Hypothalamus (tissue), 51 donors: Measurements from ENCODE around the gene ZMPSTE24.
A peak's percentile ranks its signal among the peaks of the same experiment; 100 is the strongest.

Source experiments
- DNase-seq, 51 donors: peaks; one replicate each; lab custom pipeline; 2025; lab: John Stamatoyannopoulos, UW

Gene ZMPSTE24

GRCh38 chr1:40302475-40302874, 44.4 kb downstream of the ZMPSTE24 start:
- DNase-seq, result no peak

- DNase-seq, result no peak
Measured at GRCh38 chr1:40303051-40303771, 45.2 kb downstream of the ZMPSTE24 start.

- DNase-seq, result no peak
Measured at GRCh38 chr1:40303790-40304189, 45.8 kb downstream of the ZMPSTE24 start.

- DNase-seq, result no peak
Measured at GRCh38 chr1:40305451-40305850, 47.4 kb downstream of the ZMPSTE24 start.

GRCh38 chr1:40305871-40306270, 47.8 kb downstream of the ZMPSTE24 start:
- DNase-seq, result no peak

- DNase-seq, result no peak
Measured at GRCh38 chr1:40306296-40306695, 48.3 kb downstream of the ZMPSTE24 start.

- no peak for DNase-seq
Measured at GRCh38 chr1:40307186-40307585, 49.1 kb downstream of the ZMPSTE24 start.

- DNase-seq, result peak in 38 of 51 donors; percentile 6 to 82 (median 56)
Measured at GRCh38 chr1:40308036-40308727, 50.1 kb downstream of the ZMPSTE24 start.

- DNase-seq, result peak in 27 of 51 donors; percentile 9 to 67 (median 30)
Measured at GRCh38 chr1:40309374-40310128, 51.5 kb downstream of the ZMPSTE24 start.

GRCh38 chr1:40310129-40310461, 52.1 kb downstream of the ZMPSTE24 start:
- DNase-seq, result no peak

GRCh38 chr1:40310983-40311642, 53.1 kb downstream of the ZMPSTE24 start:
- no peak for DNase-seq

- no peak for DNase-seq
Measured at GRCh38 chr1:40311692-40312091, 53.7 kb downstream of the ZMPSTE24 start.

- peak in 10 of 51 donors; percentile 13 to 29 (median 21) for DNase-seq
Measured at GRCh38 chr1:40312238-40313205, 54.5 kb downstream of the ZMPSTE24 start.

GRCh38 chr1:40313329-40313957, 55.4 kb downstream of the ZMPSTE24 start:
- DNase-seq, result peak in 1 of 51 donors; percentile 7

- DNase-seq, result no peak
Measured at GRCh38 chr1:40313958-40314720, 56.1 kb downstream of the ZMPSTE24 start.

- DNase-seq, result peak in 22 of 51 donors; percentile 14 to 84 (median 58)
Measured at GRCh38 chr1:40314721-40315238, 56.7 kb downstream of the ZMPSTE24 start.

GRCh38 chr1:40315239-40315794, 57.3 kb downstream of the ZMPSTE24 start:
- DNase-seq, result peak; percentile 35 to 95 (median 84)
